ENCODE data around the gene STARD13.

DNA sequence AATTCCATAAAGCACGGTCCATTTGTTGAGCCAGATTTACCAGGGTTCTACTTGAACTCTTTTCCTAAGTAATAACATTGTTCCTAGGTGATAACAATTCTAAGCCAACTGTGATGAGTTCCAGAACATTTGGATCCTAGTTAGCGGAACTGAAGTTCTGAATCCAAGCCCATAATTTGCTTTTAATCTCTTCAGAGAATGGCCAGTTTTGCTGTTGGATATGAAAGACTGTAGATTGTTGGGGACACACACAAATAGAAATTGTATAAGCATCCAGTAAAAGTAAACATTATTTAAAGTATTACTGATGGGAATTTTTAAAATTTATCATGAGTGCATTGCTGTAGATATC lies 27.3 kb upstream of the STARD13 start:
- TF ChIP-seq GATA2 (IDR thresholded peaks at IDR 0.05; ENCODE audit: low read depth, low read length) (no peak), GATA3 (IDR thresholded peaks at IDR 0.05; ENCODE audit: low read depth, low read length) (no peak)
